ENCODE data around the gene POSTN. TPM values are rescaled to one million over a fixed set of nuclear protein-coding genes. Genes with fewer than 3 reads are reported as not detected.

POSTN gene
- total RNA-seq, 1 donor from 2014 or later, result 3.3 TPM

GRCh38 chr13:37526710-37527473 is 71.7 kb downstream of the POSTN start:
- no peak for DNase-seq (ENCODE audit: low read depth in 2 of 2)

GRCh38 chr13:37515226-37515625 is 83.3 kb downstream of the POSTN start:
- DNase-seq (ENCODE audit: low read depth in 2 of 2), result no peak
